MM.1S (cell line): ENCODE measurements around the gene MINDY4.

ENCODE experiments used
- EZH2 ChIP-seq: fragments of 300-600 bp; sonication (generic); optimal IDR thresholded peaks from 2 replicates; pipeline ENCODE3; 2017; ENCODE audit warnings: low read depth, mild to moderate bottlenecking, antibody characterized with exemption, low read length, mixed read lengths
- EZH2phosphoT487 ChIP-seq: fragments of 300-600 bp; sonication (generic); IDR thresholded peaks from 2 replicates; pipeline ENCODE4 v1.6.1; 2018; ENCODE audit warnings: antibody characterized with exemption, low read length
- TF ChIP-seq, protein P1 (sequence below): fragments of 300-600 bp; sonication (generic); IDR thresholded peaks from 2 replicates; pipeline ENCODE4 v1.5.1; 2016; ENCODE audit warnings: antibody characterized with exemption, low read length, mixed read lengths

DNA sequence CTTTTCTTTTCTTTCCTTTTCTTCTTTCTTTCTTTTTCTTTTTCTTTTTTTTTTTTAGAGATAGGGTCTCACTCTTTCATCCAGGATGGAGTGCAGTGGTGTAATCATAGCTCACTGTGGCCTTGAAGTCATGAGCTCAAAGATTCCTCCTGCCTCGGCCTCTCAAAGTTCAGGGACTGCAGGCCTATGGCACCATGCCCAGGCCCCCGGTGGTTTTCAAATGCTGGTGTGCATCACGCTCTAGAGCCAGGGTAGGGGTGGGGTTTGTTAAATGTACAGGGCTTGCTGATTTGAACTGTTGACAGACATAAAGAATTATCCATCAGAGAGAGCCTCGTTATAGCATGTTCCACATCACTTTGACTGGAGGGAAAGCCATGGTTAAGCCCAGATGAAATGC lies 5.8 kb downstream of the MINDY4 start:
- TF ChIP-seq, protein P1, sequence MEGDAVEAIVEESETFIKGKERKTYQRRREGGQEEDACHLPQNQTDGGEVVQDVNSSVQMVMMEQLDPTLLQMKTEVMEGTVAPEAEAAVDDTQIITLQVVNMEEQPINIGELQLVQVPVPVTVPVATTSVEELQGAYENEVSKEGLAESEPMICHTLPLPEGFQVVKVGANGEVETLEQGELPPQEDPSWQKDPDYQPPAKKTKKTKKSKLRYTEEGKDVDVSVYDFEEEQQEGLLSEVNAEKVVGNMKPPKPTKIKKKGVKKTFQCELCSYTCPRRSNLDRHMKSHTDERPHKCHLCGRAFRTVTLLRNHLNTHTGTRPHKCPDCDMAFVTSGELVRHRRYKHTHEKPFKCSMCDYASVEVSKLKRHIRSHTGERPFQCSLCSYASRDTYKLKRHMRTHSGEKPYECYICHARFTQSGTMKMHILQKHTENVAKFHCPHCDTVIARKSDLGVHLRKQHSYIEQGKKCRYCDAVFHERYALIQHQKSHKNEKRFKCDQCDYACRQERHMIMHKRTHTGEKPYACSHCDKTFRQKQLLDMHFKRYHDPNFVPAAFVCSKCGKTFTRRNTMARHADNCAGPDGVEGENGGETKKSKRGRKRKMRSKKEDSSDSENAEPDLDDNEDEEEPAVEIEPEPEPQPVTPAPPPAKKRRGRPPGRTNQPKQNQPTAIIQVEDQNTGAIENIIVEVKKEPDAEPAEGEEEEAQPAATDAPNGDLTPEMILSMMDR, result no peak
- no peak for TF ChIP-seq EZH2
- no peak for TF ChIP-seq EZH2phosphoT487
